Mucosa of descending colon (tissue), 3 donors: ENCODE data around the gene FAT1. TPM values are rescaled to one million over a fixed set of nuclear protein-coding genes. Genes with fewer than 3 reads are reported as not detected.
A peak's percentile ranks its signal among the peaks of the same experiment; 100 is the strongest.

Experiments used
- ATAC-seq: fragments of 200-7000 bp; cut with Tn5 transposase; one replicate; pipeline ENCODE4 v1.9.1; 2020; ENCODE audit warnings: mild to moderate bottlenecking, moderate library complexity
- DNase-seq, 3 donors: peaks; one replicate each; pipeline ENCODE4 v3.0.0-alpha.2; 2020
- H3K36me3 ChIP-seq: fragments of 200-600 bp; one replicate; pipeline ENCODE4 v1.8.0; 2021; ENCODE audit warnings: low read depth, mild to moderate bottlenecking
- H3K4me1 ChIP-seq: fragments of 200-600 bp; one replicate; pipeline ENCODE4 v1.8.0; 2021; ENCODE audit warnings: low read depth, mild to moderate bottlenecking
- H3K4me3 ChIP-seq: fragments of 200-600 bp; one replicate; pipeline ENCODE4 v1.8.0; 2021; ENCODE audit warnings: mild to moderate bottlenecking
- H3K9me3 ChIP-seq: fragments of 200-600 bp; one replicate; pipeline ENCODE4 v1.8.0; 2021; ENCODE audit warnings: mild to moderate bottlenecking
- CTCF ChIP-seq: fragments of 200-600 bp; IDR thresholded peaks from one replicate; pipeline ENCODE4 v1.8.0; 2022; ENCODE audit warnings: antibody characterized with exemption, mild to moderate bottlenecking
- intact Hi-C, 2 donors: fragments of 100-400 bp; cut with DNase I in 1 of 2; cut with micrococcal nuclease in 1 of 2; formaldehyde crosslinking; loops; one replicate each; pipeline versions ENCODE4 v1.11.0 to v1.11.1; 2022; cut with DNase I, micrococcal nuclease
- total RNA-seq, 3 donors: library from RNA; stranded (reverse); fragmentation: NEBNext Ultra II Directional in 2 of 3; extraction: Animal tissue kit (Norgen Biotek cat#: 25700) in 2 of 3; gene quantifications; one replicate each; pipeline versions ENCODE4 v1.2.1 to v1.2.4, GENCODE V29; 2021 to 2023
- donor health status: DM: no; HTN: no; CAD: no; lungs with moderate emphysema.
- donor health status: DM: no; HTN: no; CAD: no.
- donor health status: DM: no; HTN: yes; CAD: no.

Gene FAT1
- total RNA-seq, 3 donors from 2014 or later = 241 to 337 (median 259) TPM

GRCh38 chr4:186592966-186593586, 130.6 kb downstream of the FAT1 start:
- no peak overlapping the region for H3K4me3 ChIP-seq
- H3K4me1 ChIP-seq = no peaks in the 10 kb centered on the region
- no peaks in the 10 kb centered on the region for H3K9me3 ChIP-seq
- intact Hi-C loops = loop anchor here in 1 of 2 donors (5.0 kb wide), 1 partner anchor 296 kb away; no protein-coding TSS in a partner anchor
- DNase-seq (no peak), ATAC-seq (peak; percentile 71)
- no peak for TF ChIP-seq CTCF
- peaks cover 4% of the 10 kb centered on the region for H3K36me3 ChIP-seq

GRCh38 chr4:186592445-186592844, 131.2 kb downstream of the FAT1 start:
- H3K4me1 ChIP-seq = no peaks in the 10 kb centered on the region
- H3K36me3 ChIP-seq = peaks cover under 1% of the 10 kb centered on the region
- DNase-seq (no peak), ATAC-seq (no peak)
- no peak for TF ChIP-seq CTCF
- H3K9me3 ChIP-seq = no peaks in the 10 kb centered on the region
- intact Hi-C loops = loop anchor here in 1 of 2 donors (5.0 kb wide), 1 partner anchor 295 kb away; no protein-coding TSS in a partner anchor
- H3K4me3 ChIP-seq = no peak overlapping the region

- TF ChIP-seq CTCF = no peak
- no peaks in the 10 kb centered on the region for H3K9me3 ChIP-seq
- no peak for DNase-seq
- H3K4me3 ChIP-seq = no peak overlapping the region
- H3K4me1 ChIP-seq = no peaks in the 10 kb centered on the region
- no peaks in the 10 kb centered on the region for H3K36me3 ChIP-seq
- no peak for ATAC-seq
- intact Hi-C loops = loop anchor here in 1 of 2 donors (5.0 kb wide), 1 partner anchor 294 kb away; no protein-coding TSS in a partner anchor
Measured at GRCh38 chr4:186591651-186592050, 132.0 kb downstream of the FAT1 start.

- H3K36me3 ChIP-seq = no peaks in the 10 kb centered on the region
- no peak for TF ChIP-seq CTCF
- no peak overlapping the region for H3K4me3 ChIP-seq
- H3K9me3 ChIP-seq = no peaks in the 10 kb centered on the region
- H3K4me1 ChIP-seq = no peaks in the 10 kb centered on the region
- DNase-seq = no peak
- ATAC-seq = no peak
- intact Hi-C loops = loop anchor here in 1 of 2 donors (10.0 kb wide), 1 partner anchor 294 kb away; no protein-coding TSS in a partner anchor
Measured at GRCh38 chr4:186588503-186588902, 135.2 kb downstream of the FAT1 start.

GRCh38 chr4:186587416-186588018, 136.1 kb downstream of the FAT1 start:
- Histone ChIP-seq H3K36me3 (no peaks in the 10 kb centered on the region), H3K9me3 (no peaks in the 10 kb centered on the region), H3K4me1 (no peaks in the 10 kb centered on the region), H3K4me3 (no peak overlapping the region)
- DNase-seq (peak in 2 of 3 donors; percentile 71 to 92), ATAC-seq (peak; percentile 80)
- intact Hi-C loops = loop anchor here in 1 of 2 donors (10.0 kb wide), 1 partner anchor 293 kb away; no protein-coding TSS in a partner anchor
- peak; percentile 56 for TF ChIP-seq CTCF
